AG08396 (cell line): ENCODE measurements around the gene RICTOR.
"Not testable (repeated sequence)": the region's sequence is repeated elsewhere in the genome, so short reads cannot be mapped to it uniquely, and the experiment has no call there.

Source experiments
- DNase-seq: peaks from one replicate; pipeline ENCODE4 v3.0.0; 2012; ENCODE audit warnings: low spot score, mixed read lengths

Gene RICTOR

DNA sequence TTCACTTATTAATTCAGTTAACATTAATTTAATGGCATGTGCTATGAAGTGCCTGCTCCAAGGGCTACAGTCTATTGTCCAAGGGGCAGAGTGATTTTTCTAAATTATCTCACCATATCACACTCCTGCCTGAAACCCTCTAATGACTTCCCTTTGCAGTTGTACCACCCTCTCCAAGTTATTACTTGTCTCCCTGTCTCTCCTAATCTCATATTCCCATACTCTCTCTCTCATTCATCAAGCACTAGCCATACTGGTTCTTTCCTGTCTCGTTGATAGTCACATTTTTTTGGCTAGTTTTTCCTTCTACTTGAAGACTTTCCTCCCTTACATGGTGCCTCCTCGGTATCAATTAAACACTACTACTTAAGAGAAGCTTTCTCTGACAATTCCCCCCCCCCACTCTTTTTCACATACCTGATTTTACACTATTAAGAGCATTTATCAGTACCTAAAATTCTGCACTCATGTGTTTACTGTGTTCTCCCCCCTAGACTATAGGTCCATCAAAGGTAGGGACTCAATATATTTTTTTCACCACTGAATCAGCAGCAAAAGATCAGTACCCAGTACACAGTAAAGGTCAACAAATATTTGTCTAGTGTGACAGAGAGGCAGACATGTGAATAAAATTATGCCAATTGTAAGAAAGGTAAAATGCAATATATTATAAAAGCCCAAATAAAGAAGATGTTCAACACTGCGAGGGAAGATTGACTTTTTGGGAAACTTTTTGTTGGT lies 19.0 kb downstream of the RICTOR start:
- DNase-seq: no peak

DNA sequence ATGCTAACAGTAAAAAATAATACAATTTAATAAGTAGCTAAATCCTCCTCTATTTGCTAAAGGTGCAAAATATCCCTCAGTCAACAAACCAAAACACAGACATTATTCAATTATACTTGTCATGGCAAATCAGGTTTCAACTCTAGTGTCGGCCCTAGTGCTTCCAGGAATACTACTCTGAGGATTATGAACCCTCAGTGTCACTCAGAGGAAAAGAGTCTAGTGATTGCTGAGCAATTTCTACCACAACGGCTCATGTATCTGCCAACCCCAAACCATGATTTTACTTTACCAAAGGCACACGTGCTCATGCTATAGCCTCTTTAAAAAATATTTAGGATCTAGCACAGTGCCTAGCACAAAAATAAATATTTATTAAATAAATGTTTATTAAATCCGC lies 21.0 kb downstream of the RICTOR start:
- no peak for DNase-seq

DNA sequence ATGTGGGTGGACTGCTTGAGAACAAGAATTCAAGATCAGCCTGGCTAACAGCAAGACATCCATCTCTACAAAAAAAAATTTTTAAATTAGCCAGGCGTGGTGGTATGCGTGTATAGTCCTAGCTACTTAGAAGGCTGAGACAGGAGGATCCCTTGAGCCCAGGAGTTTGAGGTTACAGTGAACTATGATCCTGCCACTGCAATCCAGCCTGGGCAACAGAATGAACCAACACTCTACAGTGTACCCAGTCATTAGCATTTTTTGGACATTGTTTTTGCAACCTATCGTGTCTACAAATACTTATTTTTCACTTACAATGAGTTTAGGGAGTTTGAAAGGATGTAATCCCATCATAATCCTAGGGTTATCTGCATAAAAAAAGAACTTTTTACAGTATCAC lies 22.1 kb downstream of the RICTOR start:
- no peak for DNase-seq

DNA sequence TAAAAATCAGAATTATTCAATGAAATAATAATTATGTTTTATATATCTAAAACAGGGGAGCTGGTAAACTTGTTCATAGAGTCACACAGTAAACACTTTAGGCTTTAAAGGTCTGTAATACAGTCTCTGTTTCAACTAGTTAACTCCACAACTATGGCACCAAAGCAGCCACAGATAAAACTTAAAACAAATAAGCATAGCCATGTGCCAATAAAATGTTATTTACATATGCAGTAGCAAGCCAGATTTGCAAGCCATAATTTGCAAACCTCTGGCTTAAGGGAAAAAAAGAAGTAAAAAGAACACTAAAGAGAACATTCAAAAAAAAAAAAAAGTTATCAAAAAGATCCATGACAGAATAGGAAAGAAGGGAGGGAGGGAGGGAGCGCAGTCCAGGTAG lies 24.9 kb downstream of the RICTOR start:
- DNase-seq: no peak

DNA sequence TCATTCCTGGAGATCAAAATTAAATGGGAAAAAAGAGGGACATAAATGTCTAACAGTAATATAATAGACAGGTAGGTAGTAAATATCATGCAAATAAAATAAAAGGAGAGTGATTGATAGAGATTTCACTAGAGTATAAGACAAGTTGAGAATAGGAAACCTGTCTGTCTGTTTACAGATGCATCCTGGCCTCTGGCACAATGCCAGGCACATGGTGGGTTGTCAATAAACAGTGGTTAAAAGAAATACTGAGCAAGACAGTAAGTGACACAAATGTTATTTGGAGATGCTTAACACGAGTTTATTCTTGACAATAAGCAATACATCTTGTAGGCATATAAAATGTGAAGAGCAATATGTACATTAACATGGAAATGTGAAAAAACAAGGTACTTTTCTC lies 33.3 kb downstream of the RICTOR start:
- DNase-seq: no peak

DNA sequence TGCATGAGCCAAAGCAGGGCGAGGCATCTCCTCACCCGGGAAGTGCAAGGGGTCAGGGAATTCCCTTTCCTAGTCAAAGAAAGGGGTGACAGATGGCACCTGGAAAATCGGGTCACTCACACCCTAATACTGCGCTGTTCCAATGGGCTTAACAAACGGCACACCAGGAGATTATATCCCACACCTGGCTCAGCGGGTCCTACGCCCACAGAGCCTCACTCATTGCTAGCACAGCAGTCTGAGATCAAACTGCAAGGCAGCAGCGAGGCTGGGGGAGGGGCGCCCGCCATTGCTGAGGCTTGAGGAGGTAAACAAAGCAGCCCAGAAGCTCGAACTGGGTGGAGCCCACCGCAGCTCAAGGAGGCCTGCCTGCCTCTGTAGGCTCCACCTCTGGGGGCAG lies 39.7 kb downstream of the RICTOR start:
- not testable (repeated sequence) for DNase-seq

DNA sequence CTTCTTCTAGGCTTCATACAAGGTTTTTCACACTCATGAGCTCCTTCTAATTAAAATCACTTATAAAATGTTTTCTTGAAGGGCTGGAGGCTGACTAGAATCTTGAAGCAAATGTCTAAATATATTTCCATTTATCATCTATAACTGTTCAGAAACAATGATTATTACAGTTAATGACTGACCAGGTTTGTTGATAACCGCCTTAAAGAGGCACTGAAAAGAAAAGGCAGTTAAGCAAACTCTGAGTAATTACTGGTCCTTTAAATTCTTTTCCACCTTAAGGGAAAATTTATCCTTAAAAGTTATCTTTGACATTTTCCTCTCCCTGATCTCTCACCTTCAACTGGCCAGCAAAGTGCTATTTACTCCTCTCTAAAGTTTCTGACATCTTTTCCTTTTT lies 43.2 kb downstream of the RICTOR start:
- DNase-seq: no peak

DNA sequence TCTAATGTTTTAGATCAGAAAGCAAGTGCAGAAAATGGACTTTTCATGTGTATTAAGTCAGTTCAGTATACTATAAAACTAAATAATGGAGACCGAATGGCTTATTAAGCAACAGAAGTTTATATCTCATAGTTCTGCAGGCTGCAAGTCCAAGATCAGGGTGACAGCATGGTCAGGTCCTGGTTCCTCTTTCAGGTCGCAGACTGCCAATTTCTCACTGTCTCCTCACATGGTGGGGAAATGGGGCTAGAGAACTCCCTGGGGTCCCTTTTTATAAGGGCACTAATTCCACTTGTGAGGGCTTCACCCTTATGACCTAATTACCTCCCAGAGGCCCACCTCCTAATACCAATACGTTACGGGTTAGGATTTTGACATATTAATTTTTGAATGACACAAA lies 48.7 kb downstream of the RICTOR start:
- DNase-seq: no peak

DNA sequence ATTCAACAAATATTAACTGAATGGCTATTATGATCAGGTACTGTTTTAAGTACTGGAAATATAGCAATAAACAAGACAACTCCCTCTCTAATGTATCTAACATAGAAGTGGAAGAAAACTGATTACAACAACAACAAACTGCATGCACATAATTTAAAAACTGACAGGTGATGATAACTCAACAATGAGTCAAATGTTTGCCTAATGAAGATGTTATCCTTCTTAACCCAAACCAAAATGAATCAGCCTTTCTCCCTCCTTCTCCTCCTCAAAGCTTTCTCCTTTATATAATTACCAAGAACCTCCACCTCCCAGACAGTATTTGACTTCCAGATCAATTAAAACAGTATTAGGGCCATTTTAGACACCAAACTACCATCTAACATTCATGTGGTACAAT lies 49.3 kb downstream of the RICTOR start:
- no peak for DNase-seq

DNA sequence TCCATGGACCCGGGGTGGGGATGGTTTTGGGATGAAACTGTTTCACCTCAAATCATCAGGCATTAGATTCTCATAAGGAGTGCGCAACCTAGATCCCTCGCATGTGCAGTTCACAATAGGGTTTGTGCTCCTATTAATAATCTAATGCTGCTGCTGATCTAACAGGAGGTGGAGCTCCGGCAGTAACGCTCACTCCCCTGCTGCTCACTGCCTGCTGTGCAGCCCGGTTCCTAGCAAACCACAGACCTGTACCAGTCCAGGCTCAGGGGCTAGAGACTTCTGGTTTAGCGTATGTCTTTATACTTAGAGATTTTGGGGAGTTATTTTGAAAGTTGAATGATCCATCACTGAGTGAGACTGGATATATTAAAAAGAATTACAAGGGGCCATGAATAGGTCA lies 50.2 kb downstream of the RICTOR start:
- DNase-seq: no peak

DNA sequence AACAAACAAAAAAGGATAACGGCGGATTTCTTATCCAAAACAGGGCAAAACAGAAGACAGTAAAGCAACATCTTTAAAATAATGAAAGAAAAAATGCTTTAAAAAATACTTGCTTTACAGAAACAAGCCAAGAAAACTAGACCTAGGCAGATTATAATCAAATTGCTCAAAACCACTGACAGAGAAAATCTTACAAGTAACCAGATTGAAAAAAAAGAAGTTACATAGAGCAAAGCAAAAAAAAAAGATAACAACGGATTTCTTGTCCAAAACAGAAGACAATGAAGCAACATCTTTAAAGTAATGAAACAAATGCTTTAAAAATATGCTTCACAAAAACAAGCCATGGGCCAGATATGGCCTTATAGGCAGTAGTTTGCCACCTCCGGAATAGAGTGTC lies 51.1 kb downstream of the RICTOR start:
- DNase-seq: no peak

DNA sequence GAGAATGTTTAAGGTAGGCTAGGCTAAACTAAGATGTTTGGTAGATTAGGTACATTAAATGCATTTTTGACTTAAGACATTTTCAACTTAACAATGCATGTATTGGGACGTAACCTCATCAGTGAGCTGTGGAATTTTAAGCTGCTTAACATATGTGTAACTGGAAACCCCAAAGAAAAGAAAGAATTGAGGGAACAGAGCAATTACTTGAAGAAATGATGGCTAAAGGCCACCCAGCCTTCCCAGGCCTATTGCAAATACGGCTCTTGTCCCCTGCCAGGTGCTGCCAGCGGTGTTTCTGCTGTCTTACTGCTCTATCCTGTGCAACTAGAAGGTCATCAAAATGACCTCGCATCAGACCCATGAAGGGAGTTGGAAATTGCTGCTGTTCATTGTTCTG lies 52.0 kb downstream of the RICTOR start:
- DNase-seq: no peak

DNA sequence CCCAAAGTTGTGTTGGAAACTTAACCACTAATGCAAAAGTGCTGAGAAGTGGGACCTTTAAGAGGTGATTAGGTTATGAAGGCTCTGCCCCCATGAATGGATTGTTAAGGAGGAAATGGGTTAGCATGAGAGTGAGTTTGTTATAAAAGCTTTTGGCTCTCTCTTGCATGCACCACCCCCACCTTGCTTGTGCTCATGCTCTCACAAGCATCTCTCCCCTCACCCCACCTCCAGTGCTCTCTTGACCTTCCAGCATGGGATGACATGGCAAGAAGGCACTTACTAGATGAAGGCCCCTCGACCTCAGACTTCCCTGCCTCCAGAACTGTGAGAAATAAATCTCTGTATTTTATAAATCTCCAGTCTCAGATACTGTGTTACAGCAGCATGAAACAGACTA lies 52.8 kb downstream of the RICTOR start:
- no peak for DNase-seq

DNA sequence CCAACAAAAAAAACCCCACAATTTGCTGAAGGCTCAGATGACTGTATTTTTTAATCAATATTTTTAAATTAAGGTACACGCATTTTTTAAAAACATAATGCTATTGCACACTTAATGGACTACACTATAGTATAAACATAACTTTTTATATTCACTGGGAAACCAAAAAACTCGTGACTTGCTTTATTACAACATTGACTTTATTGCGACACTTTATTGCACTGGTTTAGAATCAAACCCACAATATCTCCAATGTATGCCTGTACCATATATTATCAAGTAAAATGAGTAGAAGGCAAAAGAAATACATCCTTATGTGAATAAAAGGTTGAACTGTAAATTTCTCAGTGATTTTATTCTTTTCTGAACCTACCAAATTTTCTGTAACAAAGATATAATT lies 53.7 kb downstream of the RICTOR start:
- DNase-seq: no peak

DNA sequence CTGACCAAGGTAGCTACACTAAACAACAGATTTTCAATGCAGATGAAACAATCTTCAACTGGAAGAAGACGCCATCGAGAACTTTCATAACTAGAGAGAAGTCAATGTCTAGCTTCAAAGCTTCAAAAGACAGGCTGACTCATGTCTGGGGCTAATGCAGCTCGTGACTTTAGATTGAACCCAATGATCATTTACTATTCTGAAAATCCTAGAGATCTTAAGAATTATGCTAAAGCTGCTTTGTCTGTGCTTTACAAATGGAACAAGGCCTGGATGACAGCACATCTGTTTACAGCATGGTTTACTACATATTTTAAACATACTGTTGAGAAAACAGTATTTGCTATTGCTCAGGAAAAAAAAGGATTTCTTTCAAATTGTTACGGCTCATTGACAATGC lies 54.9 kb downstream of the RICTOR start:
- no peak for DNase-seq

DNA sequence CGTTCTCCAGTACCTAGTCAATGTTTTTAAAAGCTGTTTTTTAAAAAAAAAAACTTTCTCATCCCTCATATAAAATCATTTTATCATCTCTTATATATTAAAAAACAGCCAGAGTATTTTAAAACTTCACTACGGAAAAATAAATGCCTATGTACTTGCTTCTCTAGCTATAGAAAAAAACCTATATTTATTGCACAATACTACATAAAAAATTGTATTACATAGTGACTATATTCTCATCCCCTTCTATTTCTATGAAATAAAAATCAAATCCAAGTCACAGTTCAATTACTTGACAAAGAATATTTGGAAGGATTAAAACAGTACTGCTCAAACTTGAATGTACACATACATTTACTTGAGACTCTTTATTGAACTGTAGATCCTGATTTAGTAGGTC lies 56.7 kb downstream of the RICTOR start:
- no peak for DNase-seq

DNA sequence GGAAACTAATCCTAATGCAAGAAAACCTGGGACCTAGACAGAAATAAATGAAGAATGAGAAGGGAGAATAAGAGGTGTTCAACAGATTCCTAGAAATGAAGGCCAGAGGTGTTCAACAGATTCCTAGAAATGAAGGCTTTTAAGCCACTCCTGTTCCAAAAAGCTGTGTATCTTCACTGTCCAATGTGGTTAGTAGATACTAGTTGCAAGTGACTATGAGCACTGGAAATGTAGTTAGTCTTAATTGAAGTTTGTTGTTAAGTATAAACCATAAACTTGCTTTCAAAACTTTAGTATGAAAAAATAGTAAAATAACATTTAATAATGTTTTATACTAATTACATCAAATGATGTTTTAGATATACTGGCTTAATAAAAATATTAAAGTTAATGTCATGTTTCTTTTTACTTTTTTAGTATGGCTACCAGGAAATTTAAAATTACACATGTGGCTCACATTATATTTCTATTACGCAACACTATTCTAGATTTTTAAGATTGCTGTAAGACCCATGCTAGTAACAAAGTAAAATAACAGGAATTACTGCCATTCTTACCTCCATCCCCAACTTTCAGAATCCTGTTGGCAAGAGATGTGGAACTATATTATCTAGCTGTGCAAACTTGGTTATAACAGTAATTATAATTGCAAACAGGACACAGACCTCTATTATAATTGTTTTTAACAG lies 57.5 kb downstream of the RICTOR start:
- no peak for DNase-seq

DNA sequence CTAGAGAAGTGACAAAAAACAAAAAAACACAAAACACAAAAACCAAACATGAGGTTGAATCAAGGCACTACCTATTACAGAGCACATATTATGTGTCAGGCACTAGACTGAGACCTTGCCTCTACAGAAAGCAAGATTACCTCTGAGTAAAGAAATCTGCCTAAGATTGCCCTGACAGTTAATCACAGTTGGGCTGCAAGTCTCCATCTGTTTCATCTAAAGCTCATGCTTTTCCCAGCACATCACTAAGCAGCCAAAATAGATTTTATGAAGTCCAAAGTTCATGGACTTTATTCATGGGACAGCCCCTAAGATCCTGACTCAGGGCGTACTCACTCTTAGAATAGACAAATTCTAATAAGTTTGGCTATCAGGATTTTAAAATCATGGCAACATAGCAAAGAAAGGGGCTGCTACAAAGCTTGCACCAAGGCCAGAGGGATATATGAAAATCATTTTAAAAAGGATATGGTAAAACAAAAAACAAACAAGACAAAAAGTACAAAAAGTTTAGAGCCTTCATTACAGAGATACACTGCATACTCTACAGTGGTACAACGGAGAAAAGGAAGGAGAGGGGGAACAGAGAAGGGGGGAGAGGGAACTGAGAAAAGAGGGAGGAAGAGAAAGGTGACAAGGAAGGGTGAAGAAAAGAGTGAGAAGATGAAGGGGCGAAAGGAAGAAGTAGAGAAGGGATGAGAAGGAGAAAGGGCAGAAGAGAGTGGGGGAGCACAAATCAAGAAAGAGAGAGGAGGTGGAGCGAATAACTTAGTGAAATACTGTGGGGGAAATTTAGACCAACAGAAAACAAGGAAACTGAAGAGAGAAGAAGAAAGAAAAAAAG lies 58.2 kb downstream of the RICTOR start:
- DNase-seq: peak; percentile 32

DNA sequence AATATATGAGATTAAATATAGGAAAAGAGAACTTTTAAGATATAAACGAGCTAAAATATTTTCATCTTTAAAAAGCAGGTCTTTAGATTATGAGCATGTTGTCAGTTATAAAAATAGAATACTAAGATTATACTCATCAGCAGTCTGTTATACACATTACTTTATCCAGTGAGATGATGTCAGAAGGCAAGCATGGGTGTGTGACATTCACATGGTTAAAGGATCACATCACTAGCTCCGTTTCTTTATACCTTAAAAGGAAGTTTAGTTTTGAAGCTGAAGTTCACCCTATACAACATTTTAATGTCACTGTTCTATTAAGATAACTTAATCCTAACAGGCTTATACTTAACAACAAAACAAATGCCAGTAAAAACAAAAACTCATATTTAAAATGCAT lies 59.6 kb downstream of the RICTOR start:
- DNase-seq: peak; percentile 39

DNA sequence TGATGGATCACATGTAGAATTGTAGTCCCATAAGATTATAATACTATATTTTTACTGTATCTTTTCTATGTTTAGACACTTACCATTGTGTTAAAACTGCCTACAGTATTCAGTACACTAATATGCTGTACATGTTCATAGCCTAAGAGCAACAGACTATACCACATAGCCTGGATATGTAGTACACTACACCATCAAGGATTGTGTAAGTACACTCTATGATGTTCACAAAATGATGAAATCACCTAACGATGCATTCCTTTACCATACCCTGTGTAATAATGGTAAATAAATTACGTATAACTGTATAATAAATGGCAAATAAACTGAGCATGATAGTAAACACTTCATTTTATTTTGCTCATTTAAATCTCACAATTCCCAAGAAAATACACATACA lies 60.3 kb downstream of the RICTOR start:
- no peak for DNase-seq

DNA sequence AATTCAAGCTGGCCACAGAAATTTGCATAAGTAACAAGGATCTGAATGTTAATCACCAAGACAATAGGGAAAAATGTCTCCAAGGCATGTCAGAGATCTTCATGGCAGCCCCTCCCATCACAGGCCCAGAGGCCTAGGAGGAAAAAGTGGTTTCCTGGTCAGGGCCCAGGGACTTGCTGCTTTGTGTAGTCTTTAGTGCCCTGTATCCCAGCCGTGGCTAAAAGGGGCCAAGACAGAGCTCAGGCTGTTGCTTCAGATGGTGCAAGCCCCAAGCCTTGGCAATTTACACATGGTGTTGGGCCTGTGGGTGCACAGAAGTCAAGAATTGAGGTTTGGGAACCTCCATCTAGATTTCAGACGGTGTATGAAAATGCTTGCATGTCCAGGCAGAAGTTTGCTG lies 63.2 kb downstream of the RICTOR start:
- not testable (repeated sequence) for DNase-seq

DNA sequence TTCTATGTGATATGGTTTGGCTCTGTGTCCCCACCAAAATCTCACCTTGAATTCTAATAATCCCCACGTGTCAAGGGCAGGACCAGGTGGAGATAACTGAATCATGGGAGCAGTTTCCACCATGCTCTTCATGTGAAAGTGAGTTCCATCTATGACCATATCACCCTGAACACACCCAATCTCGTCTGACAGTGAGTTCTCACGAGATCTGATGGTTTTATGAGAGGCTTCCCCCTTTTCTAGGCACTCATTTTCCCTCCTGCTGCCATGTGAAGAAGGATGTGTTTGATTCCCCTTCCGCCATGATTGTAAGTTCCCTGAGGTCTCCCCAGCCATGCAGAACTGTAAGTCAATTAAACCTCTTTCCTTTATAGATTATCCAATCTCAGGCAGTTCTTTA lies 64.2 kb downstream of the RICTOR start:
- DNase-seq: no peak

DNA sequence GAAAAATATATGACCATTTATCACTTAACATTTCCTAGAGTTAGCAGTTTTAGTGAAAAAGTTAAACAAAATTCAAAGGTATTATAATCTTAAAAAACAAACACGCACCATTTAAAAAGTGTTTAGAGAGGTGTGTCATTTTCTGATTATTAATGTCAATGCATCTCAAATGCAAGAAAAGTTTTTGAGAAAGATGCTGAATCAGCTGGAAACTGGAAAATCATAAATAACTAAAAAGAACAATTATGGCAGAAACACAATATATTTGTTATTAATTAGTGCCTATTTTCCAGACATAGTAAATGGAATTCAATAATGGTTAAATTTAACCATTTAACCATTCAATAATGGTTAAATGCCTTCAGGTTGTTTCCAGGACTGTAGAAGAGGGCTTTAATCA lies 64.9 kb downstream of the RICTOR start:
- no peak for DNase-seq
